Transverse colon (tissue), 4 donors: ENCODE results near the gene FAM3C.

Experiments used
- CTCF ChIP-seq, 5 experiments: fragments of 200-600 bp in 3 of 5; fragments of 450-650 bp in 2 of 5; sonication (generic) in 3 of 5; IDR thresholded peaks; 1 replicate in 2 of 5; 2 replicates in 3 of 5; pipeline ENCODE4 v1.5.1; 2016 to 2017; ENCODE audit warnings: antibody characterized with exemption in 5 of 5, inconsistent platforms in 3 of 5, mild to moderate bottlenecking in 2 of 5, moderate library complexity in 1 of 5
- POLR2A ChIP-seq: fragments of 450-650 bp; IDR thresholded peaks from one replicate; pipeline ENCODE4 v1.6.1; 2016; ENCODE audit warnings: antibody characterized with exemption, mild to moderate bottlenecking, moderate library complexity
- POLR2AphosphoS5 ChIP-seq, 3 donors: sonication (generic); formaldehyde crosslinking; IDR thresholded peaks; one replicate each; pipeline ENCODE4 v1.6.1; 2016; ENCODE audit warnings: antibody characterized with exemption in 3 of 3

DNA sequence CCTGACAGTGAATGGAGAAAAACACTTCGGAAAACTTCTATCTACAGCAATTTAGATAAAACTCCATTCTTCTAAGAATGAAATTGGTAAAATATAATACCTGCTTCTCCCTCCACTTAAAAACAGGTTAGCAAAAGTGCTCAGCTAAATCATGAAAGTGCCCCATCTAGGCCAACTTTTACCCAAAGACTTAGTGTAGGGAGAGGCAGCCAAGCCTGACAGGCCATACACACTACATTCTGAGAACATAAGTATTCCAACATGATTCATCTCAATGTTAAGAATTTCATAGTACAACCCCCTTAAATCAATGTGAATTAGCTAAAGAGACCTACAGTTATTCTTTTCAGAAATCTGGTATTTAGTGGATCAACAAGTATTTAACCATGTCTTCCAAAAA lies 7.2 kb downstream of the FAM3C start:
- TF ChIP-seq POLR2A (no peak), POLR2AphosphoS5 (IDR thresholded peaks at IDR 0.05) (no peak), CTCF (IDR thresholded peaks at IDR 0.05) (no peak)
